HepG2 (cell line): Measurements from ENCODE around the gene ADAMTS17. TPM values are rescaled to one million over a fixed set of nuclear protein-coding genes. Genes with fewer than 3 reads are reported as not detected.
A peak's percentile ranks its signal among the peaks of the same experiment; 100 is the strongest.

Source experiments
- BORCS8-MEF2B ChIP-seq: sonication (generic); formaldehyde crosslinking; IDR thresholded peaks from 2 replicates; pipeline ENCODE4 v1.8.0; 2022; ENCODE audit warnings: mild to moderate bottlenecking, missing genetic modification reagents
- CENPT ChIP-seq: sonication (generic); formaldehyde crosslinking; IDR thresholded peaks from 2 replicates; pipeline ENCODE4 v1.8.0; 2022; ENCODE audit warnings: low read depth, mild to moderate bottlenecking, moderate library complexity, missing genetic modification reagents
- GATAD2A ChIP-seq: IDR thresholded peaks from 2 replicates; pipeline ENCODE4 v1.6.1; 2016
- HNF4G ChIP-seq, 2 experiments: sonication (generic) in 1 of 2; formaldehyde crosslinking in 1 of 2; IDR thresholded peaks; 2 replicates each; pipeline versions ENCODE4 v1.4.0 to v1.6.1; 2011 to 2020; ENCODE audit warnings: borderline replicate concordance in 2 of 2, low read depth in 2 of 2, mild to moderate bottlenecking in 2 of 2, low read length in 1 of 2, missing genetic modification reagents in 1 of 2, moderate library complexity in 1 of 2
- IKZF1 ChIP-seq: fragments of 450-650 bp; IDR thresholded peaks from 2 replicates; pipeline ENCODE4 v1.7.1; 2016
- LRRFIP1 ChIP-seq: sonication (generic); formaldehyde crosslinking; conservative IDR thresholded peaks from 2 replicates; pipeline ENCODE4 v1.4.0; 2020; ENCODE audit warnings: missing genetic modification reagents
- MAFK ChIP-seq, 2 experiments: IDR thresholded peaks in 1 of 2; conservative IDR thresholded peaks in 1 of 2; 2 replicates each; pipeline ENCODE4 v1.6.1; 2011; ENCODE audit warnings: improper control_type of control experiment in 2 of 2, low read length in 2 of 2
- MNT ChIP-seq: fragments of 450-650 bp; IDR thresholded peaks from 2 replicates; pipeline ENCODE4 v1.6.1; 2016
- NFRKB ChIP-seq: fragments of 450-650 bp; IDR thresholded peaks from 2 replicates; pipeline ENCODE4 v1.6.1; 2017
- NR1H2 ChIP-seq: sonication (generic); formaldehyde crosslinking; IDR thresholded peaks from 2 replicates; pipeline ENCODE4 v1.8.1; 2022; ENCODE audit warnings: low read depth, missing genetic modification reagents, borderline replicate concordance
- ZMYM4 ChIP-seq: sonication (generic); formaldehyde crosslinking; IDR thresholded peaks from 2 replicates; pipeline ENCODE4 v1.8.1; 2023; ENCODE audit warnings: mild to moderate bottlenecking, missing genetic modification reagents
- ZNF317 ChIP-seq: sonication (generic); formaldehyde crosslinking; IDR thresholded peaks from 2 replicates; pipeline ENCODE4 v1.5.0; 2020; ENCODE audit warnings: mild to moderate bottlenecking, missing genetic modification reagents
- ZNF383 ChIP-seq: sonication (generic); formaldehyde crosslinking; IDR thresholded peaks from 2 replicates; pipeline ENCODE4 v1.4.0; 2020; ENCODE audit warnings: missing genetic modification reagents, mild to moderate bottlenecking, borderline replicate concordance
- ZNF563 ChIP-seq: sonication (generic); formaldehyde crosslinking; IDR thresholded peaks from 2 replicates; pipeline ENCODE4 v1.8.0; 2022; ENCODE audit warnings: mild to moderate bottlenecking, moderate library complexity, missing genetic modification reagents
- ZNF570 ChIP-seq: sonication (generic); formaldehyde crosslinking; IDR thresholded peaks from 2 replicates; pipeline ENCODE4 v1.4.0; 2020; ENCODE audit warnings: mild to moderate bottlenecking, missing genetic modification reagents, borderline replicate concordance
- ZNF652 ChIP-seq: IDR thresholded peaks from 2 replicates; pipeline ENCODE4 v1.6.1; 2016; ENCODE audit warnings: low read depth, borderline replicate concordance
- polyA plus RNA-seq, 8 experiments: library from polyadenylated mRNA; depleted of rRNA in 3 of 8; stranded (reverse) in 7 of 8; unstranded in 1 of 8; fragments of >200 nt; fragmentation: Illumina TruSeq in 4 of 8; extraction: Trizol in 4 of 8; gene quantifications; 2 replicates each; pipeline versions ENCODE4 v1.2.1 to v1.2.3, GENCODE V29; 2011 to 2016; ENCODE audit warnings: low read depth in 4 of 8, missing spikeins in 1 of 8, mixed read lengths in 1 of 8; ENCODE audit not compliant: insufficient read depth in 1 of 8
- total RNA-seq, 5 experiments: library from RNA; depleted of rRNA; stranded (reverse); fragments of >200 nt; fragmentation: Illumina TruSeq; extraction: Trizol; gene quantifications; 2 replicates each; pipeline ENCODE4 v1.2.3, GENCODE V29; 2016; ENCODE audit warnings: low read depth in 1 of 5
- TF ChIP-seq, protein P1 (sequence below): sonication (generic); formaldehyde crosslinking; IDR thresholded peaks from 2 replicates; pipeline ENCODE4 v1.5.0; 2020; ENCODE audit warnings: missing genetic modification reagents
- TF ChIP-seq, protein P2 (sequence below): sonication (generic); formaldehyde crosslinking; IDR thresholded peaks from 2 replicates; pipeline ENCODE4 v1.5.0; 2020; ENCODE audit warnings: mild to moderate bottlenecking, missing genetic modification reagents, borderline replicate concordance

Gene ADAMTS17
- total and polyA plus RNA-seq, 2 of the 13 experiments (the other 11 are each of a cell fraction or from before 2014, with no cell fraction given), result 0.02 to 0.04 TPM

DNA sequence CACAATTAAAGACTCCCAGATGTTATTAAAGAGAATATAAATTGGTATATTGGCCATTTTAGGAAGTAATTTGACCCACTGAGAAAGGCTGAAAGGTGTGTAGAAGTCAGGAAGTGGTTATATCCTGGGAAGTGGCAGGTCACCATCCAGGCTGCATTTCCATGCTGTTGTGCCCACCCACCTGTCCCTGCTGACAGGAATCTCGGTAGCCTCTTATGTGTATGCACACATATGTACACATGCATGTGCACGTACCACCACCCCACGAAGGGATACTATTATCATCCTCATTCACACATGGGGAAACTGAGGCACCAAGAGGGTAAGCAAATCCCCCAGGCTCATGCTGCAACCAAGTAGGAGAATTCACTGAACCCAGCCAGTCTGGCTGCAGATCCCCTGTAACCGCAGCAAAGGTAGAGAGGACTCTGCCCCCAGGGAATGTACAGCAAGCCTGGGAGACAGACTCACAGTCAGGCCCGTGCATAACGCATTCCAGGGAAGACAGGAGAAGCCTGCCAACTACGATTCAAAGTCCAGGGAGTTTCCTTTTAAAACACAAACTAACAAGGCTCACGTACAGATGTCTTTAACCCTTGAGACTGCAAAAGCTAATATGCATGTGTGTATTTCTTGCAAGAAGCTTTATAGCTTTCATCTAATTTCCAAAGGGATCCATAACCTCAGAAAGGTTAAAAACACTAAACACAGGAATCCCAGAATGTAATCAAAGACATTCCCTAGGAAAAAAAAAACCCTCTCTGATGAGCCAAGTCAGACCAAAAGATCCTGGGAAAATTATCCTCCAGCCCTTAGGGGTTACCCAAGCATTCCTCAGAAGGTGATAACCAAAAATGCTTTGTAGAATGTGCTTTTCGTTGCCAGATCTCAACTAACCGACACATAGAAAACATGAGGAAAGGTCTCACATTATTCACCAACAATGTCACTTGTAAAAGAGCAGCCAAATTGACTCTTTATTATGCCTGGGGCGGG lies 129.6 kb downstream of the ADAMTS17 start (continued):
- TF ChIP-seq CENPT (CRISPR knock-in tag), result no peak
- no peak for TF ChIP-seq NR1H2 (CRISPR knock-in tag)
- no peak for TF ChIP-seq ZNF383 (CRISPR knock-in tag)
- TF ChIP-seq, protein P1, sequence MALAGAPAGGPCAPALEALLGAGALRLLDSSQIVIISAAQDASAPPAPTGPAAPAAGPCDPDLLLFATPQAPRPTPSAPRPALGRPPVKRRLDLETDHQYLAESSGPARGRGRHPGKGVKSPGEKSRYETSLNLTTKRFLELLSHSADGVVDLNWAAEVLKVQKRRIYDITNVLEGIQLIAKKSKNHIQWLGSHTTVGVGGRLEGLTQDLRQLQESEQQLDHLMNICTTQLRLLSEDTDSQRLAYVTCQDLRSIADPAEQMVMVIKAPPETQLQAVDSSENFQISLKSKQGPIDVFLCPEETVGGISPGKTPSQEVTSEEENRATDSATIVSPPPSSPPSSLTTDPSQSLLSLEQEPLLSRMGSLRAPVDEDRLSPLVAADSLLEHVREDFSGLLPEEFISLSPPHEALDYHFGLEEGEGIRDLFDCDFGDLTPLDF, result no peak
- no peak for TF ChIP-seq ZNF317 (CRISPR knock-in tag)
- TF ChIP-seq ZMYM4, result 0 out of 2 replicates have a peak, but pooled peaks have one; percentile 28
- TF ChIP-seq ZNF570 (CRISPR knock-in tag), result no peak
- TF ChIP-seq NFRKB, result no peak
- no peak for TF ChIP-seq BORCS8-MEF2B (CRISPR knock-in tag)
- TF ChIP-seq HNF4G (IDR thresholded peaks at IDR 0.05; ENCODE audit: borderline replicate concordance, low read depth, low read length), result peak; percentile 81
- peak; percentile 76; the same call in 1 of the 2 replicates for TF ChIP-seq HNF4G (CRISPR knock-in tag; IDR thresholded peaks at IDR 0.05; ENCODE audit: borderline replicate concordance, low read depth)
- TF ChIP-seq ZNF563 (CRISPR knock-in tag), result no peak
- TF ChIP-seq IKZF1, result no peak
- TF ChIP-seq, protein P2, sequence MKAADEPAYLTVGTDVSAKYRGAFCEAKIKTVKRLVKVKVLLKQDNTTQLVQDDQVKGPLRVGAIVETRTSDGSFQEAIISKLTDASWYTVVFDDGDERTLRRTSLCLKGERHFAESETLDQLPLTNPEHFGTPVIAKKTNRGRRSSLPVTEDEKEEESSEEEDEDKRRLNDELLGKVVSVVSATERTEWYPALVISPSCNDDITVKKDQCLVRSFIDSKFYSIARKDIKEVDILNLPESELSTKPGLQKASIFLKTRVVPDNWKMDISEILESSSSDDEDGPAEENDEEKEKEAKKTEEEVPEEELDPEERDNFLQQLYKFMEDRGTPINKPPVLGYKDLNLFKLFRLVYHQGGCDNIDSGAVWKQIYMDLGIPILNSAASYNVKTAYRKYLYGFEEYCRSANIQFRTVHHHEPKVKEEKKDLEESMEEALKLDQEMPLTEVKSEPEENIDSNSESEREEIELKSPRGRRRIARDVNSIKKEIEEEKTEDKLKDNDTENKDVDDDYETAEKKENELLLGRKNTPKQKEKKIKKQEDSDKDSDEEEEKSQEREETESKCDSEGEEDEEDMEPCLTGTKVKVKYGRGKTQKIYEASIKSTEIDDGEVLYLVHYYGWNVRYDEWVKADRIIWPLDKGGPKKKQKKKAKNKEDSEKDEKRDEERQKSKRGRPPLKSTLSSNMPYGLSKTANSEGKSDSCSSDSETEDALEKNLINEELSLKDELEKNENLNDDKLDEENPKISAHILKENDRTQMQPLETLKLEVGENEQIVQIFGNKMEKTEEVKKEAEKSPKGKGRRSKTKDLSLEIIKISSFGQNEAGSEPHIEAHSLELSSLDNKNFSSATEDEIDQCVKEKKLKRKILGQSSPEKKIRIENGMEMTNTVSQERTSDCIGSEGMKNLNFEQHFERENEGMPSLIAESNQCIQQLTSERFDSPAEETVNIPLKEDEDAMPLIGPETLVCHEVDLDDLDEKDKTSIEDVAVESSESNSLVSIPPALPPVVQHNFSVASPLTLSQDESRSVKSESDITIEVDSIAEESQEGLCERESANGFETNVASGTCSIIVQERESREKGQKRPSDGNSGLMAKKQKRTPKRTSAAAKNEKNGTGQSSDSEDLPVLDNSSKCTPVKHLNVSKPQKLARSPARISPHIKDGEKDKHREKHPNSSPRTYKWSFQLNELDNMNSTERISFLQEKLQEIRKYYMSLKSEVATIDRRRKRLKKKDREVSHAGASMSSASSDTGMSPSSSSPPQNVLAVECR (CRISPR knock-in tag), result no peak
- no peak for TF ChIP-seq LRRFIP1 (CRISPR knock-in tag)
- TF ChIP-seq MAFK (conservative IDR thresholded peaks at IDR 0.05 in 1 of 2, IDR thresholded peaks at IDR 0.05 in 1 of 2; ENCODE audit: low read length in 2 of 2), result no peak
- peak; percentile 62; the same call in 1 of the 2 replicates for TF ChIP-seq GATAD2A (CRISPR knock-in tag)
- TF ChIP-seq ZNF652 (CRISPR knock-in tag), result peak; percentile 95
- TF ChIP-seq MNT, result no peak
